Activated gamma-delta T cell treated with anti-CD3 and anti-CD28 coated beads, Interleukin-2, amount 50 U/mL, for 16 hours (primary cell): ENCODE measurements around the gene COQ5.

Experiments
- DNase-seq: peaks from one replicate; pipeline ENCODE4 v3.0.0-alpha.2; 2020; ENCODE audit warnings: low read depth

The COQ5 gene

DNA sequence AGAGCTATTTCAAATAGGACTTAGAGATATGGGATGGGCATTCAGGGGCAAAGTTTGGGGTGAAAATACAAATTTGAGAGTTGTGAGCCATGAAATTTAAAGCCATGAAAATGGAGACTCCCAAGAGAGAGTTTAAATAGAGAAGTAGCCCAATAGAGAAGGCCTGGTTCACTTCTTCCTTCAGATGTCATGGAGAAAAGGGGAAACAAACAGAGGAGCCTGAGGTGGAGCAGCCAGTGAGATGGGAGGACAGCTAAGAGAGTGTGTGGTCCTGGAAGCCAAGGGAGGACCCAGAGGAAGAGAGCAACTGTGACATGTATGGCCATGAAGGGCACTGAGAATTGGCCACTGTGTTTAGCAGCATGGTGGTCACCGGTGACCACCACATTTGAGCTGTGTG lies 45.3 kb downstream of the COQ5 start:
- DNase-seq = no peak

DNA sequence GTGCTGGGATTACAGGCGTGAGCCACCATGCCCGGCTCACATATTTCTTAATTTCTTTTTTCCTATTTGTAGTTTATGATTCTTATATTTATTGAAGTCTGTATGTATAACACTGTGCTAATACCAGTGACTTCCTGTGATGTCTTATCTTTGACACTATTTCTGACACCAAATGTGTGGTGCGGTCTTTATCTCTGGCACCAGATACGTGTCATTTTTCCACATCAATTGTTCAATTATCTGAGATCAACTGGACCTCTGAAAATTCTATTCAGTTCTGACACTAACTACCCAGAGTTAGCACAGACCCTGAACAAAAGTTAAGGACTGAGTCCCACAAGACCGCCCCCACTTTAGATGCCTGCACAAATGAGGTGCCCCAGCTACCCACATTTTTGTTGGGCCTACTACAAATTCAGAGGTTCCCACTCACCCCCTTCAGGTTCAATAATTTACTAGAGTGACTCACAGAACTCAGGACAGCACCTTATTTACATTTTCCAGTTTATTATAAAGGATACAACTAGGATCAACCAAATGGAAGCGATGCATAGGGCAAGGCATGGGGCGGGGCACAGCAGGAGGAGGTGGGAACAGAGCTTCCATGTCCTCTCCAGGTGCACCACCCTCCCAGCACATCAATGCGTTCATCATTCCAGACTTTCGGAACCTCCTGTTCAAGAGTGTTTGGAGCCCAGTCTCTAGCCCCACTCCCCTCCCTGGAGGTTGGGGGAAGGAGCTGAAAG lies 47.8 kb downstream of the COQ5 start:
- no peak for DNase-seq

DNA sequence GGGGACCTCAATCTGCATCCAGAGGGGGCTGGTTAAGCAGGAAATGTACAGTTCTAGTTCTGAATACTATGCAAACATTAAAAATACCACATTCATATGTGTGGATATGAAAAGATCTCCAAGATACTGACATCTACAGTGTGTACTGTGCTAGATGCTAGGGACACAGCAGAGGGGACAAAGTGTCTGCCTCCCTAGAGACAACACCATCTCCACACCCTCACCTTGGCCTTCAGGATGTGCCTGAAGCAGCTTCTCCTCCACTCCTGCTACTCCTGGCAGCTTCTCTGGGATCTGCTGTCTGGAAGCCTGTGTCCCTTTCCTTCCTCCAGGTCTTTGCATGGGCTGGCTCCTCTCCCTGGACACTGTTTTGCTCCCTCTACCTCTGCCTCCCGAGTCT lies 48.7 kb downstream of the COQ5 start:
- no peak for DNase-seq

DNA sequence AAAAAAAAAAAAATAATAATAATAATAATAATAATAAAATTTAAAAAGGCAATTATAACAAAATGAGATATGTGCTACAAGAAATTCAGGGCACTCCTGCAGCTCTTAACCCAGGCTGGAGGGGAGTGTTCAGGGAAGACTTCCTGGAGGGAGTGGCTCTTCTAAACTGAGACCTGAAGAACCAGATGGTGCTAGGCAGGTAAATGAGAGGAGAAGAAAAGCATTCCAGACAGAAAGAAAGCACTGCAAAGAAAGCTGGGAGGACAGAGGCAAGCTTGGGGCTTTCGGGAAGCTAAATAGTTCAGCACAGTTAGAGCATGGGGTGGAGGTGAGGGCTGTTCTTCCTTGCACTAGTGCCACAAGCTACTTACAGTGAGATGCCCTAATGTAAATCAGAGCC lies 49.5 kb downstream of the COQ5 start:
- no peak for DNase-seq

DNA sequence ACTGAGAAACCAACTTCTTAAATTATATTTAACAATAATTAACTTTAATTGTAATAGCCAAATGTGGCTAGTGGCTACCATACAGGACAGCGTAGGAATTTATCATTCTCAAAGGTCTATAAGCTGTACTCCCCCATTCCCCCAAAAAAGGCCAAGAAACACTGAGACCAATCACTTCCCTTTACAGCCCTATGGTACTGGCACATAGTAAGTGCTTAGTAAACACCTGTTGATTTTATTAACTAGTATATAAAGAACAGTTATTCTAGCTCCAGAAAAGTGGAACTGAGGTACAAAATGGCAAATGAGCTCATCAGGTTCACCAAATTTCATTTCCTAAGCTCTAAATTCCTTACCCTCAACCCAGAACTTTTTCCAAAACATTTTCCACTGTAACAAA lies 53.3 kb downstream of the COQ5 start:
- no peak for DNase-seq

DNA sequence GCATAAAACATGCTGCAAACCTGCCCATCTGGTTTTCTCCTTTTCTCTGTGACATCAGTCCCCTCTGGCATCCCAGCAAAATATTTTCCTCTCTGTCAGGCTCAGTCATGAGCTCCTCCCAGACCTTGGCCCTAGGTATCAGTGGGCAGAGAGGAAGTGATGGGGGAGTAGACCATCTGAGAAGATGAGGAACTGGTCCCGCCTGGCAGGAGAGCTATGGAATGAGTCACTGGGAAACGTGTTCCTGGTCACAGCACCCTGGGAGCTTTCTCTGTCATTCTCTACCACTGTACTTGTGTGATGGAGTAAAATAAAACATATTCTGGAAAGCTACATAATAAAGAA lies 54.4 kb downstream of the COQ5 start:
- no peak for DNase-seq

DNA sequence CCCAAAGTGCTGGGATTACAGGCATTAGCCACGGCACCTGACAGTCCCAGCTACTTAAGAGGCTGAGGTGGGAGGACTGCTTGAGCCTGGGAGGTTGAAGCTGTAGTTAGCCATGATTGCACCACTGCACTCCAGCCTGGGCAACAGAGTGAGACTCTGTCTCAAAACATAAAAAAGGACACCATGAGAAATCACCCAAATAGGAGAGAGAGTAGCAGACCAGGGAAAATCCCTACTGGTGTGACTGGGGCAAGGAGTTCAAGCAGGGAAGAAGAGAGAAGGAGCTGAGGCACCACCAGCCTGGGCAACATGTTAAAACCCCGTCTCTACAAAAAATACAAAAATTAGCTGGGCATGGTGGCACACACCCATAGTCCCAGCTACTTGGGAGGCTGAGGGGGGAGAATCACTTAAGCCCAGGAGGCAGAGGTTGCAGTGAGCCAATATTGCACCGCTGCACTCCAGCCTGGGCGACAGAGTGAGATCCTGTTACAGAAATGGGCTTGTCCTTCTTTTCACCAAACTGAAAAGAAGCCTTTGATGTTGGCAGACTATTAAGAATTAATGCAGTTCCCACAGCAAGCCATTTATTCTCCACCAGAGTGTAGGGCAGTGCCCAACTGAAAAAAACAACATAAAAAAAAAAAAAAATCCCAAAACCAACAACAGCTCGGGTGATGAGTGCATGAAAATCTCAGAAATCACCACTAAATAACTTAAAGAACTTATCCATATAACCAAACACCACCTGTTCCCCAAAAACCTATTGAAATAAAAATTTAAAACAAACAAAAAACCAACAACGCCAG lies 54.9 kb downstream of the COQ5 start:
- DNase-seq = no peak

DNA sequence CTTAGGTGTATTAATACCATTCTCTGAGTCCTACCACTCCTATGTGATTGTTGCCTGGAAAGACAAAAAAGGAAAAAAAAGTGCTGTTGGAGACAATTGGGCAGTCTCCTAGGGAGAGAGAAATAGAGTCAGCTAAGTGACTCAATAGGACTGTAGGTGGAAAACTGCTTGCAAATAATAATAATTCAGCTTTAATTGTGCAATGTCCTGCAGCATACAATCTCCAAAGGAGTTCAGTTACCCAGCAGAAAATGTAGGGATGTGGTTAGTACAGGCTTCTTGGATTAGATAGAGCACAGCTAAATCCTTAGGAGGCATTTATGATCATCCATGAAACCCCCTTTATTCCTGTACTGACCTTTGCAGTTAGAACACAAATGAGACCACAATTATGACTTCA lies 56.4 kb downstream of the COQ5 start:
- DNase-seq = no peak

DNA sequence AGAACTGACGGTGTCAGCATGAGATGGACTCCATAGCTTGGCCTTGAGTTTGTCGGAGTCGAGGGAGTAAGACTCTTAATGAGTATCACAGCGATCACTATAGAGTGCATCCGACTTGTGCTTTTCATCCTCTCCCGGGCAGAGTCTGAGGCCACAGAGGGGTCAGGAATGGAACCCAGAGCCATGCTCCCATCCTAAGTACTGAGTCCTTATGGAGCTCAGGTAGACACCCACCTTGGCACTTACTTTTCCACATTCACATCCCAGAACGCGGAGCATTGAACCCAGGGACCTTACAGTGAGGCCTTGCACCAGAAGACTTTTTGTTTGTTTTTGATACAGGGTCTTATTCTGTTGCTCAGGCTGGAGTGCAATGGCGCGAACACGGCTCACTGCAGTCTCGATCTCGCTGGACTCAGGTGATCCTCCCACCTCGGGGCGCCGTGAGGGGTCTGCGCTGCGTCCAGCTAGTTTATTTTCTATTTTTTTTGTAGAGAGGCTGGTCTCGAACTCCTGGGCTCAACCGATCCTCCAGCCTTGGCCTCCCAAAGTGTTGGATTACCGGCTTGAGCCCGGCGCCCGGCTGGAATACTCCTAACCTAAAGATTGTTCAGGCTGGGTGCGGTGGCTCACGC lies 58.7 kb downstream of the COQ5 start:
- no peak for DNase-seq

DNA sequence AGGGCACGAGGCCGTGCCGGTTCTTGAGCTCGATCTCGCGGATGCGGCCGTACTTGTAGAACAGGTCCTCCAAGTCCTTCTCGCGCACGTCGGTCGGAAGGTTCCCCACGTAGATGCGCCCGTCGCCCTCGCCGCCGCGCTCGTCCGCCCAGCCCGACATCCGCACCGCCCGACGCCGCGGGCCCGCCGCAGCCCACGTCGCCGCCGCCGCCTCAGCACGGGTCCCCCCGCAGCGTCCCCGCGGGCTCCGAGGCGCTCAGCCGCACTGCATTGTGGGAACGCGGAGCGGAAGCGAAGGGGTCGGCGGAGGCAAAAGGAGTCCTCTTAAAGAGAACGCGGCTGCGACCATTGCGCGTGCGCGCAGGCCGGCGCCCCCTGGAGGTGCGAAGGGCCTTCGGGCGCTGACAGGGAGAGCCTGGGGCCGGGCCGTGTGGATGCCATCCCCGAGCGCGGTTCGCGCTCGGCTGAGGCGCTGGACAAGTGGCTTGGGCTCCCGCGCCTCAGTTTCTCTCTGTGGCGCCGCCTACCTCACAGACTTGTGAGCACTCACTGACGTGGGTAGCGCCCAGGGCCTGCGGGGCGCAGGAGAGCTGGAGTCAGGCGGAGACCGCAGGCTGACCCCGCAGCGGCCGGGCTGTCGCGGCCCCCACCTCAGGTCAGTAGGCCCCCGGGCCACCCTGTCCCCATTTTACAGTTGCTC lies 59.4 kb downstream of the COQ5 start, which contains the start of gene SRSF9:
TSS of gene SRSF9 (minus strand) at position 299 of the 700 bp plus-strand sequence. CDS start at position 160, 139 bp downstream.
- DNase-seq = peak; percentile 97

DNA sequence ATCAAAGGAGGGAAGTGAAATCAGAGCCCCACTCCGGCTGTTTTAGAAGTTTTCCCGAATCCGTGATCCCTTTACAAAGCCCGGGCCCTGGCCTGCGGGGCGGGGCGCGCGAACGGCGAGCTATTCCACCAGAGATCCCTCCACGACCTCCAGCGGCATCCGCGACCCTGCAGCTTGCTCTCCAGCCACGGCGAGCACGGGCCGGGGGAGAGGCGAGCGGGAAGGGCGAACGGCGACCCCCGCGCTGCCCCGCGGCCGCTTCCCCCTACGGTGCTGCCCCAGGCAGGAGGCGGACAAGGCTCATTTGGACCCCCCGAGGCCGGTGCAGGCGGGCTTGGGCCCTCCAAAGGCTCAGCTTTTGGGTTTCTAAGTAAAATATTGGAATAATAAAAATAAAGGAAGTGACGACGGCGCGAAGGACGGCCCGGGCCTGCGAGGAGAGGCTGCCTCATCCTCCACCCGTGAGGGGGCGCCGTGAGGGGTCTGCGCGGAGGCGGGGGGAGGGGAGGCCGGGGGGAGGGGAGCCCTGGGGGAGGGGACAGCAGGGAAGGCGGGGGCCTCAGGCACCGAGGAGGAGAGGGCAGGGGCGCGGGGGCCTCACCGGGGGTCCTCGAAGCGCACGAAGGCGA lies 60.0 kb downstream of the COQ5 start:
- peak; percentile 12 for DNase-seq

DNA sequence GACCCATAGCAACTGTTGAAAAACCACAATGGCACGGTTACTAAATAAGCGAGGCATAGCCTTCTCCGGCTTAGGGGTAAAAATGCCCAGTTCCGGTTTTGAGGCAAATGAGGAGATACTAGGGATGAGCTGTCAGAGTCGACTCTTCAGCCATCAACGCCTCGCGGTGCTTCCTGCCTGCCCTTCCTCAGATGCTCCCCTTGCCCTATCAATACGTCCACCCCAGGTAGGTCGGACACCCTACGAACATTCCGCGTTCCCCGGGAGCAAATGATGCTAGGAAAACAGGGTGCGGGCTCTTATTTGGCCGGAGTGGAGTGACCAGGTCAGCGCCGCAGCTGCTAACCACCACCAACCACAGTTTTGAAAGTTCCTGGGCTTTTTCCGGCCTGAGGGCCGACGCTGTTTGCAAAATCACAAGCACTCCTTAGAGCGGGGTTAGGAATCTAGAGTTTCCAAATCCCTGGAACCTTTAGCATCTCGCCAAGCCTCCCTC lies 60.6 kb downstream of the COQ5 start:
- DNase-seq = no peak

DNA sequence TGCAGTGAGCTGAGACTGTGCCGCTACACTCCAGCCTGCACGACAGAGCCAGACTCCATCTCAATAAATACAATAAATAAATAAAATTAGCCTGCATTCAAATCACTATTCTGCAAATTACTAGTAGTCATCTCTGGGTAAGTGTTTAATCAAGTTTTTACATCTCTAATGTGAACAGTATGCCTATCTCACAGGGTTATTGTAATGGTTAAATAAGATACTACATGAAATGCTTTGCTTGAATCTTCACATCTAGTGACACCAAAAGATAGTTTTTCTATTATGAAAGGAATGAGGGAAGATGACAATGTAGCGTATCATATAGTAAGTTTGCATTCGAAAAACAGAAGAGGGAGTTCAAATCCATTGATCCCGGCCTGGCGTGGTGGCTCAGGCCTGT lies 61.5 kb downstream of the COQ5 start:
- no peak for DNase-seq

DNA sequence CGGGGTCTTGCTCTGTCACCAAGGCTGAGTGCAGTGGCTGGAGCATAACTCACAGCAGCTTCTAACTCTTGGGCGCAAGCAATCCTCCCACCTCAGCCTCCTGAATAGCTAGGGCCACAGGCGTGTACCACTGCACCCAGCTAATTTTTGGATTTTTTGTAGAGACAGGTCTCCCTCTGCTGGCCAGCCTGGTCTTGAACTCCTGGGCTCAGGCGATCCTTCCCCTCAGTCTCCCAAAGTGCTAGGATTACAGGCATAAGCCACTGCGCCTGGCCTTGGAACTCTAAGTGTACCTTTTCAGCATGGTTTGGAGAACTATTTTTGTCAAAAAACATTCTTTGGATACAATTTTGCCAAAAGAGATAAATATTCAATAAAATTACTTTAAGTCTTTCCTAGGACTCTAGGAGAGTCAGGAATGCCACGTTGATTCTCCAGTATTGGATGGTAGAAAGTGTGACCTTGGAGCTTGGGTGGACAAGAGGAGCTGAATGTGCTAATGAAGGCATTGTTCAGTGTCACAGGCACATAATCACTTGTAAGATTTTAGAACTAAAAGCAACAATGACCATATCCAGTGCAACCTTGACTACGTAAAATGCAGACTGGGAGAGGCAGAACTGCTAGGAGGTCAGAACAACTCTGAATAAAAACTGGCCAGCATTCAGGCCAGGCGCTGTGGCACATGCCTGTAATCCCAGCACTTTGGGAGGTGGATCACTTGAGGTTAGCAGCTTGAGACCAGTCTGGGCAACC lies 62.2 kb downstream of the COQ5 start:
- DNase-seq = no peak

DNA sequence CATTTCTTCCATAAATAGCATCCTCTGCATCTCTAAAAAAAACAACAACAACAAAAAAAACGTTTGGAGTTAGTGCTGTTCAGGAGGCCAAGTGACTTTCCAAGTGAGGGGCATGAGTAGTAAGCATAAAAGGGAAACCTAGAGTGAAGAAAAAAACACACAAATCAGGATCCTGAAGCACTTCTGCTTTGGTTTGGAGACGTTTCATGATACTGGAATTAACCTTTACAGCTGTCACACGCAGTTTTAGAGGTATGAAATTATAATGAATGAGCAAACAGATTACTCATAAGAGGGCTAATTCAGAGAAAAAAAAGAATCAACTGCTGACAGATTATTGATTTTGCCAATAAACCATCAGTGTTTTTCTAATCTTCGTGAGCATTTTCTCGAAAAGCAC lies 63.2 kb downstream of the COQ5 start:
- DNase-seq = no peak

DNA sequence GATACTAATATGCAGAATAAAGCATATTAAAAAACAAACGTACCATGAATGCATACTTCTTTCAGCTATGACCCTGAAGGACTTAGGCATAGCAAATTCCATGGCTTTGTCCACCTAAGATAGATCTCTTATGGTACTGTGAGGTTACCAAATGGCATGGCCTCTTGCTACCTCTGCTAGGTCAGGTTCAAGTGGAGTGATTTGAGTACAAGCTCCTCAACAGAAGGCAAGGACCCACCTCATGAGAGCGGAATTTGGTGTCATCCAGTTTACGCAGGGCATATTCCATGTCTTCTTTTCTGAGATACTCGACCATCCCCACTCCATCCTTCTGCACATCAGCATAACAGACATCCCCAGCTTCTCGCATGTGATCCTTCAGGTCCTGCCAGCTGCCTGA lies 65.2 kb downstream of the COQ5 start:
- no peak for DNase-seq

DNA sequence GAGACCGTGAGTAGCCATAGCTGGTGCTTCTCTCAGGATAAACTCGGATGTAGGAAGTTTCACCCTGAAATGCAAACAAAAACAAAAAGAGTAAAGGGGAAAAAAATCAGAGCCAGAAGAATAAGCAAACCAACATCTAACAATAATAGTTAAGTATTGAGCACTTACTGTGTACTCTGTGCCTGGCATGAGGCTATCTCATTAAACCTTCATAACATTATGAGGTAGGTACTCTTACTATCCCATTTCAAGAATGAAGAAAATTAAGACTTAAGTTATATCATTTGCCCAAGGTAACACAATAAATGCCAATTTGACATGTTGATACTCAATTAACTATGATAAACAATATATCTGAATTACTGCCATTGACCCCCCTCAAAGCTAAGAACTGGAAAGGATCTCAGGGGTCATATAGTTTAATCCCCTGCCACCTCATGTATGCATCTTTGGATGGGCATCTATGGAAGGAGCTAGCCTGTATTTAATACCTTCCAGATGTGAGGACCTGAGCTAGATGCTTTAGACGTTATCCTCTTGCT lies 66.8 kb downstream of the COQ5 start:
- DNase-seq = no peak

DNA sequence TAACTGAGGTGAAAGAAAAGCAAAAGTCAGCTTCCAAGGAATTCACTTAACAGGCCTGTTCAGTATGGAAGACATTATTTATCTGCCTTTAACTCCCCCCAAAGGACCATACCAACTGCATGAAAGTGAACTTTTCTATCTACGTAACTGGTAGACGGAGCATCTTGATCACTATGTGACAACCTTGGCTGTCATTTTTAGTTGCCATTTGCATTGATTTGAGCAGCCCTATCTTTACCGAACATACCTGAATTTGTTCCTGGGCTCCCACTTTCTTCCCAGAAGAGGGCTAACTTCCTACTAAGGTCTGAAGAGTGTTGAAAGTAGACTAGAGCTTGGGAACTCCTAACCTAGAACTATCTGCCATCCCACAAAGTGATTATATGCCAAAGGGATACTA lies 68.8 kb downstream of the COQ5 start:
- DNase-seq = no peak

DNA sequence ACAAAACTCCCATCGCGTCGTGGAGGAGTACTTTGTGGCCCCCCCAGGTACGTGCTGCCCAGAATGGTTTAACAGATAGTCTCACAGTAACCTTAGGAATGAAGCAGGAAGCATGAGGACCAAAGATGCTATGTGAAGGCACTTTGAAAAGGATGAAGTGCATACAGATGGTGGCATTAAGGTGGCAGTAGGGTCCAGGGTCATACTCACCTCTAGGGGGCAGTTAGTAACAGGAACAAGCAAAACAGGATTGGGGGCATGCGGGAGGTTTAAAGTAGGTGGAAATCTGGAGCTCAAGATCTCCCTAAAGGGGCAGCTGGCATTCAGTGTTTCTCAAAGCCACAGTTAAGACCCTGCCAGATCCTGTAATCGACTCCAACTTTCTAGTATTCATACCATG lies 71.8 kb downstream of the COQ5 start:
- DNase-seq = no peak

DNA sequence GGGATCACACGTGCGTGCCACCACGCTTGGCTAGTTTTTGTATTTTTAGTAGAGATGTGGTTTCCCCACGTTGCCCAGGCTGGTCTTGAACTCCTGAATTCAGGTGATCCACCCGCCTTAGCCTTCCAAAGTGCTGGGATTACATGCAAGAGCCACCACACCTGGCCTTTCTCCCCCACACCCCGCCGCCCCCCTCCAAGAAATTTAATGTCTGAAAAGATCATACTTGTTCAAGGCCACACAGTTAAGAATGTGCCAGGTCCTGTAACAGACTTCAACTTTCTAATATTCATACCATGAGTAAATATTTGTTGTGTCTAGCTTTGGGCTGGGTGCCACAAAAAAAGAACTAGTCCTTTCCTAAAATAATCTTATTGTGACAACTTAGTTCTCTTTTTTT lies 73.7 kb downstream of the COQ5 start:
- no peak for DNase-seq

DNA sequence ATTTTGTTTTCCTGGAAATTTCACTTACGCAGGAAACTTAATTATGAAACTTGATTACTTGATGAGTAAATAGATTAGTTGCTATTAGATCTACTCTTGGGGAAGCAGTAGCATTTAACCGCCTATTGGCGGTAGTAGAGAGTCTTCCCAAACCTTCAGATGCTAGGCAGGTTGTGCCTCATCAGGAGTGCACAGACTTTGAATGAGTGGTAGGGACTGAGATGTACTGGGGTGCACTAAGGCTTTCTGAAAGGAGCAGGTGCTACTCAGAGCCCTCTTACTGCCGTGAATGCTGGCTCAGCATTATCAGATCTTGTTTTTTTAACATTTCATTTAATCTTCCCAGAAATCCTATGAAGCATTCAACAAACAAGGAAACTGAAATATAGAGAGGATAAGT lies 75.0 kb downstream of the COQ5 start:
- no peak for DNase-seq
